CD4-positive, alpha-beta T cell treated with Interleukin-21 for 1 hour (primary cell): ENCODE measurements around the gene PRR20G.
"Not testable (repeated sequence)": the region's sequence is repeated elsewhere in the genome, so short reads cannot be mapped to it uniquely, and the experiment has no call there.

Source experiments
- DNase-seq: peaks from one replicate; pipeline ENCODE4 v3.0.0-alpha.2; 2020

The PRR20G gene

GRCh38 chr3:127287840-127288239 is at the start of gene PRR20G:
Gene PRR20G (minus strand): TSS chr3:127288046. CDS start chr3:127287365, 681 bp downstream.
- DNase-seq, result no peak

- DNase-seq, result no peak
Observed at GRCh38 chr3:127337001-127337400, 49.2 kb upstream of the PRR20G start.

- no peak for DNase-seq
Observed at GRCh38 chr3:127336101-127336500, 48.3 kb upstream of the PRR20G start.

GRCh38 chr3:127330385-127330784 is 42.5 kb upstream of the PRR20G start:
- DNase-seq, result no peak

GRCh38 chr3:127329631-127330285 is 41.9 kb upstream of the PRR20G start:
- no peak for DNase-seq

- no peak for DNase-seq
Observed at GRCh38 chr3:127328421-127328820, 40.6 kb upstream of the PRR20G start.

- DNase-seq, result no peak
Observed at GRCh38 chr3:127326341-127326740, 38.5 kb upstream of the PRR20G start.

- DNase-seq, result no peak
Observed at GRCh38 chr3:127325629-127325961, 37.7 kb upstream of the PRR20G start.

- no peak for DNase-seq
Observed at GRCh38 chr3:127324913-127325628, 37.2 kb upstream of the PRR20G start.

GRCh38 chr3:127324076-127324475 is 36.2 kb upstream of the PRR20G start:
- DNase-seq, result no peak

GRCh38 chr3:127323581-127323980 is 35.7 kb upstream of the PRR20G start:
- no peak for DNase-seq

- no peak for DNase-seq
Observed at GRCh38 chr3:127321371-127321770, 33.5 kb upstream of the PRR20G start.

- DNase-seq, result no peak
Observed at GRCh38 chr3:127320529-127321121, 32.8 kb upstream of the PRR20G start.

- DNase-seq, result no peak
Observed at GRCh38 chr3:127316685-127317084, 28.8 kb upstream of the PRR20G start.

- no peak for DNase-seq
Observed at GRCh38 chr3:127312818-127313217, 25.0 kb upstream of the PRR20G start.

- DNase-seq, result not testable (repeated sequence)
Observed at GRCh38 chr3:127308821-127309220, 21.0 kb upstream of the PRR20G start.

GRCh38 chr3:127307916-127308315 is 20.1 kb upstream of the PRR20G start:
- no peak for DNase-seq

GRCh38 chr3:127307112-127307835 is 19.4 kb upstream of the PRR20G start:
- DNase-seq, result no peak

GRCh38 chr3:127306361-127307111 is 18.7 kb upstream of the PRR20G start:
- no peak for DNase-seq

GRCh38 chr3:127305499-127306060 is 17.7 kb upstream of the PRR20G start:
- DNase-seq, result no peak

GRCh38 chr3:127304121-127304744 is 16.4 kb upstream of the PRR20G start:
- no peak for DNase-seq

GRCh38 chr3:127299276-127299675 is 11.4 kb upstream of the PRR20G start:
- no peak for DNase-seq
